Measurements from ENCODE around the gene TOMT.
"Not testable (repeated sequence)": the region's sequence is repeated elsewhere in the genome, so short reads cannot be mapped to it uniquely, and the experiment has no call there.

GRCh38 chr11:72153874-72154273 lies 48.1 kb downstream of the TOMT start:
- TF ChIP-seq, protein P1, sequence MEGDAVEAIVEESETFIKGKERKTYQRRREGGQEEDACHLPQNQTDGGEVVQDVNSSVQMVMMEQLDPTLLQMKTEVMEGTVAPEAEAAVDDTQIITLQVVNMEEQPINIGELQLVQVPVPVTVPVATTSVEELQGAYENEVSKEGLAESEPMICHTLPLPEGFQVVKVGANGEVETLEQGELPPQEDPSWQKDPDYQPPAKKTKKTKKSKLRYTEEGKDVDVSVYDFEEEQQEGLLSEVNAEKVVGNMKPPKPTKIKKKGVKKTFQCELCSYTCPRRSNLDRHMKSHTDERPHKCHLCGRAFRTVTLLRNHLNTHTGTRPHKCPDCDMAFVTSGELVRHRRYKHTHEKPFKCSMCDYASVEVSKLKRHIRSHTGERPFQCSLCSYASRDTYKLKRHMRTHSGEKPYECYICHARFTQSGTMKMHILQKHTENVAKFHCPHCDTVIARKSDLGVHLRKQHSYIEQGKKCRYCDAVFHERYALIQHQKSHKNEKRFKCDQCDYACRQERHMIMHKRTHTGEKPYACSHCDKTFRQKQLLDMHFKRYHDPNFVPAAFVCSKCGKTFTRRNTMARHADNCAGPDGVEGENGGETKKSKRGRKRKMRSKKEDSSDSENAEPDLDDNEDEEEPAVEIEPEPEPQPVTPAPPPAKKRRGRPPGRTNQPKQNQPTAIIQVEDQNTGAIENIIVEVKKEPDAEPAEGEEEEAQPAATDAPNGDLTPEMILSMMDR (conservative IDR thresholded peaks at IDR 0.05; ENCODE audit: low read depth in 2 of 2), result not testable (repeated sequence)
- not testable (repeated sequence) for TF ChIP-seq EZH2 (IDR thresholded peaks at IDR 0.05; ENCODE audit: low read depth, unreplicated experiment); EZH2phosphoT487 (IDR thresholded peaks at IDR 0.05; ENCODE audit: unreplicated experiment); STAT1 (IDR thresholded peaks at IDR 0.05; ENCODE audit: unreplicated experiment)

Data from GM23338 (cell line).